OCI-LY1 (cell line): ENCODE data around the gene OAF.

Experiments
- H2AFZ ChIP-seq: fragments of 200-600 bp; sonication (generic), shearing (Covaris generic); 2 replicates; pipeline ENCODE4 v1.6.0; 2014; ENCODE audit warnings: antibody characterized with exemption, mild to moderate bottlenecking, low read length
- H3F3A ChIP-seq: fragments of 200-600 bp; sonication (generic), shearing (Covaris generic); 2 replicates; pipeline ENCODE4 v1.6.0; 2014; ENCODE audit warnings: mild to moderate bottlenecking, antibody characterized with exemption, low read length, moderate library complexity; ENCODE audit not compliant: insufficient read depth
- H3K27ac ChIP-seq: fragments of 200-600 bp; sonication (generic); 2 replicates; pipeline ENCODE4 v1.5.1; 2014; ENCODE audit warnings: low read length, mixed run types, mild to moderate bottlenecking, low read depth; ENCODE audit not compliant: poor library complexity, severe bottlenecking
- H3K27me3 ChIP-seq: fragments of 200-600 bp; sonication (generic); 2 replicates; pipeline ENCODE4 v1.6.0; 2014; ENCODE audit warnings: antibody characterized with exemption, mild to moderate bottlenecking, low read length, moderate library complexity; ENCODE audit not compliant: insufficient read depth
- H3K36me3 ChIP-seq: fragments of 200-600 bp; sonication (generic); 2 replicates; pipeline ENCODE4 v1.6.1; 2014; ENCODE audit warnings: mild to moderate bottlenecking, antibody characterized with exemption, low read length, moderate library complexity, mixed read lengths; ENCODE audit not compliant: insufficient read depth
- H3K4me1 ChIP-seq: fragments of 200-600 bp; sonication (generic); 2 replicates; pipeline ENCODE4 v1.5.1; 2014; ENCODE audit warnings: mild to moderate bottlenecking, low read length, moderate library complexity; ENCODE audit not compliant: insufficient read depth, severe bottlenecking
- H3K4me2 ChIP-seq: fragments of 200-600 bp; sonication (generic), shearing (Covaris generic); 2 replicates; pipeline ENCODE4 v1.6.1; 2014; ENCODE audit warnings: low read length
- H3K4me3 ChIP-seq: fragments of 200-600 bp; sonication (generic); 2 replicates; pipeline ENCODE4 v1.5.1; 2014; ENCODE audit warnings: low read length, low read depth, mild to moderate bottlenecking, mixed read lengths; ENCODE audit not compliant: poor library complexity, severe bottlenecking
- H3K79me2 ChIP-seq: fragments of 200-600 bp; shearing (Covaris generic); 2 replicates; pipeline ENCODE4 v1.6.1; 2016; ENCODE audit warnings: mixed run types, low read length, mixed read lengths; ENCODE audit not compliant: insufficient read depth
- H3K9ac ChIP-seq: fragments of 200-600 bp; sonication (generic), shearing (Covaris generic); 2 replicates; pipeline ENCODE4 v1.6.1; 2014; ENCODE audit warnings: mild to moderate bottlenecking, low read length, mixed read lengths
- H3K9me2 ChIP-seq: fragments of 200-600 bp; sonication (generic), shearing (Covaris generic); 2 replicates; pipeline ENCODE4 v1.6.1; 2014; ENCODE audit warnings: low read depth, mild to moderate bottlenecking, low read length, mixed read lengths
- H3K9me3 ChIP-seq: fragments of 200-600 bp; shearing (Covaris generic); 2 replicates; pipeline ENCODE4 v1.6.1; 2014; ENCODE audit warnings: low read length, mixed read lengths
- H4K20me1 ChIP-seq: fragments of 200-600 bp; sonication (generic), shearing (Covaris generic); 2 replicates; pipeline ENCODE4 v1.6.0; 2016; ENCODE audit warnings: mild to moderate bottlenecking, low read length; ENCODE audit not compliant: insufficient read depth
- EZH2 ChIP-seq: fragments of 200-600 bp; sonication (generic), shearing (Covaris generic); IDR thresholded peaks from 2 replicates; pipeline ENCODE4 v1.8.0; 2017; ENCODE audit warnings: borderline replicate concordance, mixed run types, mild to moderate bottlenecking, antibody characterized with exemption, low read length, moderate library complexity, mixed read lengths
- TF ChIP-seq, protein P1 (sequence below): fragments of 200-600 bp; sonication (generic), shearing (Covaris generic); IDR thresholded peaks from 2 replicates; pipeline ENCODE4 v1.5.1; 2017; ENCODE audit warnings: mild to moderate bottlenecking, antibody characterized with exemption, low read length, moderate library complexity, mixed read lengths

Gene OAF

DNA sequence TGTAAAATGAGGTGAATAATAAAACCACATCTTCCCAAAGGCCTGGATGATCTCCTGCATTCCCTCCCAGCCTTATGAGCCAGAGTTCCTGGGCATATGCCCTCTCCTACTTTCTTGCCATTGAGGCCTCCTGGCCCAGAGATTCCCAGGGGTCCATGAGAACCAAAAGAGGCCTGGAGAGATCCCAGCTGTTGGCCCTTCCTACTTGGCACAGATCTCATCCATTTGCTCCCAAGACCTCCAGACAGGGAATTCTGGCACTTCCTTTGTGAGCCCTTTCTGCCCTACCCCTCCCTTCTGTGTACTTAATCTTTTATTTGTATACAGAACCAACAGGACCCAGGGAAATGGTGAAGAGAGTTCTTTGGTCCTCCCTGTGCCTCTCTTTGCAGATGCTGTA lies 50.5 kb downstream of the OAF start:
- H2AFZ ChIP-seq: no peak overlapping the region
- no peaks in the 10 kb centered on the region for H3K9me3 ChIP-seq
- no peak overlapping the region for H3K9ac ChIP-seq
- no peak overlapping the region for H3K4me3 ChIP-seq
- H3K27ac ChIP-seq: no peak overlapping the region
- H3K4me2 ChIP-seq: no peak overlapping the region
- no peak for TF ChIP-seq EZH2
- TF ChIP-seq, protein P1, sequence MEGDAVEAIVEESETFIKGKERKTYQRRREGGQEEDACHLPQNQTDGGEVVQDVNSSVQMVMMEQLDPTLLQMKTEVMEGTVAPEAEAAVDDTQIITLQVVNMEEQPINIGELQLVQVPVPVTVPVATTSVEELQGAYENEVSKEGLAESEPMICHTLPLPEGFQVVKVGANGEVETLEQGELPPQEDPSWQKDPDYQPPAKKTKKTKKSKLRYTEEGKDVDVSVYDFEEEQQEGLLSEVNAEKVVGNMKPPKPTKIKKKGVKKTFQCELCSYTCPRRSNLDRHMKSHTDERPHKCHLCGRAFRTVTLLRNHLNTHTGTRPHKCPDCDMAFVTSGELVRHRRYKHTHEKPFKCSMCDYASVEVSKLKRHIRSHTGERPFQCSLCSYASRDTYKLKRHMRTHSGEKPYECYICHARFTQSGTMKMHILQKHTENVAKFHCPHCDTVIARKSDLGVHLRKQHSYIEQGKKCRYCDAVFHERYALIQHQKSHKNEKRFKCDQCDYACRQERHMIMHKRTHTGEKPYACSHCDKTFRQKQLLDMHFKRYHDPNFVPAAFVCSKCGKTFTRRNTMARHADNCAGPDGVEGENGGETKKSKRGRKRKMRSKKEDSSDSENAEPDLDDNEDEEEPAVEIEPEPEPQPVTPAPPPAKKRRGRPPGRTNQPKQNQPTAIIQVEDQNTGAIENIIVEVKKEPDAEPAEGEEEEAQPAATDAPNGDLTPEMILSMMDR: no peak
- H4K20me1 ChIP-seq: no peaks in the 10 kb centered on the region
- H3F3A ChIP-seq: no peaks in the 10 kb centered on the region
- H3K79me2 ChIP-seq: no peaks in the 10 kb centered on the region
- H3K4me1 ChIP-seq: no peaks in the 10 kb centered on the region
- no peaks in the 10 kb centered on the region for H3K27me3 ChIP-seq
- H3K36me3 ChIP-seq: no peaks in the 10 kb centered on the region
- no peaks in the 10 kb centered on the region for H3K9me2 ChIP-seq

DNA sequence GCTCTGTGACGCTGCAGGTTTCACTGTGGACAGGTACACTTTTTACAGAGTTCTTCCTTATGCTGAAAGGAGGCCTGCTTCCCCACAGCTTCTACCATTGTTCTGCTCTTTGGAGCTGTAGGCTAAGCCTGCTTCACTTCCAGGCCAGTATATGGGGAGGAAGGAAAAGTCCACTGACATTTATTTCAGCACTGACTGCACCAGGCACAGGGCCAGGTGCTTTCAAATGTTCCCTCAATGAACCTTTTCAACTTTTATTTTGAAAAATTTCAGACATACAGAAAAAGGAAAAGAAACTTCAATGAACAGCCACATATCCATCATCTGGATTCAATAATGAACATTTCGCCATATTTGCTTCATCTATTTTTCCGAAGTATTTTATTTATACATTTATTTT lies 51.1 kb downstream of the OAF start:
- Histone ChIP-seq H3K79me2 (no peaks in the 10 kb centered on the region), H3K4me3 (no peak overlapping the region), H3K9me3 (no peaks in the 10 kb centered on the region), H3K4me2 (no peak overlapping the region), H3K9me2 (no peaks in the 10 kb centered on the region), H2AFZ (no peak overlapping the region), H3K27me3 (no peaks in the 10 kb centered on the region), H3K9ac (no peak overlapping the region), H3K36me3 (no peaks in the 10 kb centered on the region), H4K20me1 (no peaks in the 10 kb centered on the region), H3F3A (no peaks in the 10 kb centered on the region), H3K4me1 (no peaks in the 10 kb centered on the region), H3K27ac (no peak overlapping the region)
- no peak for TF ChIP-seq EZH2

DNA sequence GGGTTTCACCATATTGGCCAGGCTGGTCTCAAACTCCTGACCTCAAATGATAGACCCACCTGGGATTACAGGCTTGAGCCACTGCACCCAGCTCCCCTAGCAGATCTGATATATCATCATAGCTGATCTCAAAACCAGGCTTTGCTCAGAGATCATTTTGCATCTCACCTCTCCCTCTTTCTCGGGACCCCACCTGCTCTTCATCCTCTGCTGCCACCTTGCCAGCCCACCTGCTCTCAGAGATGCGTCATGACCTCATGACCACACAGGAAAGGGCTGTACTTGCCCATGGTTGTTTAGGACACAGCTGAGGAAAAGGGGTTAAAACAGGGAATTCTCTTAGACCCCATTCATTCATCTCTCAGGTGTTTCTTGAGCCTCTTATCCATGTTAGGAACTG lies 56.5 kb downstream of the OAF start:
- TF ChIP-seq EZH2: no peak
- TF ChIP-seq, protein P1: no peak
- H3F3A ChIP-seq: no peaks in the 10 kb centered on the region
- no peak overlapping the region for H3K27ac ChIP-seq
- H3K4me3 ChIP-seq: no peak overlapping the region
- no peak overlapping the region for H2AFZ ChIP-seq
- no peaks in the 10 kb centered on the region for H3K36me3 ChIP-seq
- H4K20me1 ChIP-seq: no peaks in the 10 kb centered on the region
- H3K27me3 ChIP-seq: no peaks in the 10 kb centered on the region
- H3K4me1 ChIP-seq: no peaks in the 10 kb centered on the region
- H3K9me3 ChIP-seq: no peaks in the 10 kb centered on the region
- H3K9me2 ChIP-seq: no peaks in the 10 kb centered on the region
- H3K9ac ChIP-seq: no peak overlapping the region
- no peaks in the 10 kb centered on the region for H3K79me2 ChIP-seq
- H3K4me2 ChIP-seq: no peak overlapping the region

DNA sequence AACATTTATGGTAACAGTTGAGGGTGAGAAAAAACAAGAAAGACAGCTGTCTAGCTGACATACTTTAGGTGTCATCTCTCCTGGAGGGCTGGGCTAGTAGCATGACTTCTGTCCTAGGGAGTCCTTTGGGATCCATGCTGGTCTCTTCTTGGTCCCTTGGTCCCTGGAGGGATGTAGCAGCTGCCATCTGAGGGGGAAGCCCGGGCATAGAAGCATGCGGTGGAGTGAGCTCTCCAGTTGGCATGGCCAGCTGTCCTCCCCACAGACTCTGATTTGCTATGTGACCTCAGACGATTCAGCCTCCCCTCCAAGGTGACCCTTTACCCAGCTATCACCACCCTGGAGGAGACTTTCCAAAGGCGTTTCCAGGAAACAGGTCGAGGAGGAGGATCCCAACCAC lies 57.9 kb downstream of the OAF start:
- TF ChIP-seq, protein P1: no peak
- no peak for TF ChIP-seq EZH2
- Histone ChIP-seq H3K9me2 (no peaks in the 10 kb centered on the region), H3K9me3 (no peaks in the 10 kb centered on the region), H4K20me1 (no peaks in the 10 kb centered on the region), H3K4me1 (no peaks in the 10 kb centered on the region), H3K27ac (no peak overlapping the region), H3K9ac (no peak overlapping the region), H3F3A (no peaks in the 10 kb centered on the region), H3K79me2 (no peaks in the 10 kb centered on the region), H3K4me3 (no peak overlapping the region), H3K36me3 (no peaks in the 10 kb centered on the region), H3K27me3 (no peaks in the 10 kb centered on the region), H2AFZ (no peak overlapping the region), H3K4me2 (no peak overlapping the region)
